OCI-LY7 (cell line): ENCODE results near the gene NPAS4.

Experiments
- EZH2phosphoT487 ChIP-seq: fragments of 200-600 bp; sonication (generic); IDR thresholded peaks from 2 replicates; pipeline ENCODE4 v1.6.1; 2018; ENCODE audit warnings: low read depth, borderline replicate concordance, mild to moderate bottlenecking, mixed run types, antibody characterized with exemption, low read length, moderate library complexity, mixed read lengths
- TF ChIP-seq, protein P1 (sequence below): fragments of 200-600 bp; sonication (generic); conservative IDR thresholded peaks from 2 replicates; pipeline ENCODE4 v1.5.1; 2014; ENCODE audit warnings: mild to moderate bottlenecking, antibody characterized with exemption, low read length, moderate library complexity, mixed read lengths

- TF ChIP-seq, protein P1, sequence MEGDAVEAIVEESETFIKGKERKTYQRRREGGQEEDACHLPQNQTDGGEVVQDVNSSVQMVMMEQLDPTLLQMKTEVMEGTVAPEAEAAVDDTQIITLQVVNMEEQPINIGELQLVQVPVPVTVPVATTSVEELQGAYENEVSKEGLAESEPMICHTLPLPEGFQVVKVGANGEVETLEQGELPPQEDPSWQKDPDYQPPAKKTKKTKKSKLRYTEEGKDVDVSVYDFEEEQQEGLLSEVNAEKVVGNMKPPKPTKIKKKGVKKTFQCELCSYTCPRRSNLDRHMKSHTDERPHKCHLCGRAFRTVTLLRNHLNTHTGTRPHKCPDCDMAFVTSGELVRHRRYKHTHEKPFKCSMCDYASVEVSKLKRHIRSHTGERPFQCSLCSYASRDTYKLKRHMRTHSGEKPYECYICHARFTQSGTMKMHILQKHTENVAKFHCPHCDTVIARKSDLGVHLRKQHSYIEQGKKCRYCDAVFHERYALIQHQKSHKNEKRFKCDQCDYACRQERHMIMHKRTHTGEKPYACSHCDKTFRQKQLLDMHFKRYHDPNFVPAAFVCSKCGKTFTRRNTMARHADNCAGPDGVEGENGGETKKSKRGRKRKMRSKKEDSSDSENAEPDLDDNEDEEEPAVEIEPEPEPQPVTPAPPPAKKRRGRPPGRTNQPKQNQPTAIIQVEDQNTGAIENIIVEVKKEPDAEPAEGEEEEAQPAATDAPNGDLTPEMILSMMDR, result peak; percentile 63
- no peak for TF ChIP-seq EZH2phosphoT487
Measured at GRCh38 chr11:66418168-66418985, 2.5 kb upstream of the NPAS4 start.
